Ishikawa (cell line): ENCODE measurements around the gene FAM184A.

Source experiments
- FOXM1 ChIP-seq: IDR thresholded peaks from 2 replicates; pipeline ENCODE4 v1.6.1; 2012; ENCODE audit warnings: low read depth, borderline replicate concordance
- TAF1 ChIP-seq: IDR thresholded peaks from 2 replicates; pipeline ENCODE4 v1.6.1; 2012; ENCODE audit warnings: low read depth, mild to moderate bottlenecking

- TF ChIP-seq FOXM1 (no peak), TAF1 (no peak)
These were observed 41.2 kb downstream of the FAM184A start for GRCh38 chr6:119037264-119037663.
